Activated T-helper 1 cell treated with anti-CD3 and anti-CD28 coated beads, Interleukin-12 subunit alpha, Interleukin-12 subunit beta, Interleukin-2, Interleukin-4 antibody, amounts not matched to agents 30 ng/mL and 10 ng/mL and 1 ng/mL, durations not matched to agents 14 hours and 24 hours and 36 hours (primary cell): ENCODE measurements around the gene INSYN1. TPM values are rescaled to one million over a fixed set of nuclear protein-coding genes. Genes with fewer than 3 reads are reported as not detected.

ENCODE experiments used
- total RNA-seq: library from RNA; stranded (reverse); gene quantifications from 2 replicates; pipeline ENCODE4 v1.2.3, GENCODE V29; 2022

INSYN1 gene
- total RNA-seq, 1 donor from 2014 or later = not detected

Other genes with a start within 250 kb of the INSYN1 start
- gene NPTN, start 120.0 kb downstream of the INSYN1 start, total RNA-seq = 91.1 and 91.2 TPM in 2 replicates
- 29.0 and 29.2 TPM in 2 replicates for gene CD276, start 69.0 kb downstream of the INSYN1 start, total RNA-seq
- not detected in 2 replicates for gene TBC1D21, start 120.2 kb upstream of the INSYN1 start, total RNA-seq
- 0.34 and 1.3 TPM in 2 replicates for gene LOXL1, start 173.1 kb upstream of the INSYN1 start, total RNA-seq
- gene STOML1, start 238.9 kb upstream of the INSYN1 start, total RNA-seq = 10.6 and 11.6 TPM in 2 replicates
- 62.0 and 63.6 TPM in 2 replicates for gene PML, start 241.4 kb upstream of the INSYN1 start, total RNA-seq